MM.1S (cell line): Measurements from ENCODE around the gene COPZ1.

ENCODE experiments used
- CTCF ChIP-seq: fragments of 300-600 bp; sonication (generic); IDR thresholded peaks from 2 replicates; pipeline ENCODE4 v1.5.1; 2016; ENCODE audit warnings: antibody characterized with exemption, low read length, mixed read lengths
- EZH2 ChIP-seq: fragments of 300-600 bp; sonication (generic); optimal IDR thresholded peaks from 2 replicates; pipeline ENCODE3; 2017; ENCODE audit warnings: low read depth, mild to moderate bottlenecking, antibody characterized with exemption, low read length, mixed read lengths
- EZH2phosphoT487 ChIP-seq: fragments of 300-600 bp; sonication (generic); IDR thresholded peaks from 2 replicates; pipeline ENCODE4 v1.6.1; 2018; ENCODE audit warnings: antibody characterized with exemption, low read length

GRCh38 chr12:54363618-54364017 lies 38.7 kb downstream of the COPZ1 start:
- TF ChIP-seq CTCF (no peak), EZH2phosphoT487 (no peak), EZH2 (no peak)
